GM19099 (cell line): ENCODE results near the gene HEXB.

Experiments used
- POLR2A ChIP-seq: IDR thresholded peaks from 3 replicates; pipeline ENCODE4 v1.6.1; 2011; ENCODE audit warnings: low read depth; ENCODE audit not compliant: insufficient read length; ENCODE audit errors: extremely low read depth

The HEXB gene

GRCh38 chr5:74679966-74680365, 5.1 kb upstream of the HEXB start:
- no peak for TF ChIP-seq POLR2A

- TF ChIP-seq POLR2A = no peak
These were observed 1.1 kb downstream of the HEXB start for GRCh38 chr5:74685979-74686631.

- TF ChIP-seq POLR2A = no peak
These were observed 2.1 kb downstream of the HEXB start for GRCh38 chr5:74686962-74687751.

- no peak for TF ChIP-seq POLR2A
These were observed 8.2 kb downstream of the HEXB start for GRCh38 chr5:74693191-74693590.

- TF ChIP-seq POLR2A = no peak
These were observed 32.6 kb downstream of the HEXB start for GRCh38 chr5:74717596-74717995.

GRCh38 chr5:74722271-74722670, 37.2 kb downstream of the HEXB start:
- TF ChIP-seq POLR2A = no peak

GRCh38 chr5:74725331-74725730, 40.3 kb downstream of the HEXB start:
- TF ChIP-seq POLR2A = no peak

GRCh38 chr5:74736759-74737158, 51.7 kb downstream of the HEXB start:
- TF ChIP-seq POLR2A = no peak

- no peak for TF ChIP-seq POLR2A
These were observed 53.4 kb downstream of the HEXB start for GRCh38 chr5:74738406-74738805.

- no peak for TF ChIP-seq POLR2A
These were observed 76.2 kb downstream of the HEXB start for GRCh38 chr5:74761241-74761640.

- TF ChIP-seq POLR2A = no peak
These were observed 77.6 kb downstream of the HEXB start for GRCh38 chr5:74762599-74762998.

GRCh38 chr5:74763504-74763903, 78.5 kb downstream of the HEXB start:
- TF ChIP-seq POLR2A = no peak

- TF ChIP-seq POLR2A = no peak
These were observed 80.2 kb downstream of the HEXB start for GRCh38 chr5:74765201-74765600.

- TF ChIP-seq POLR2A = no peak
These were observed 80.9 kb downstream of the HEXB start for GRCh38 chr5:74765929-74766328.

GRCh38 chr5:74766418-74766848, 81.4 kb downstream of the HEXB start:
- TF ChIP-seq POLR2A = no peak

GRCh38 chr5:74766849-74767578, 82.0 kb downstream of the HEXB start, which contains the start of the genes GFM2 and NSA2:
GFM2 (minus strand) TSS chr5:74767117; CDS start chr5:74763742, 3,375 bp downstream.
NSA2 (plus strand) TSS chr5:74767249; CDS start chr5:74767361, 112 bp downstream.
- peak; percentile 87 for TF ChIP-seq POLR2A
